ENCODE measurements around the gene TRIM66. TPM values are rescaled to one million over a fixed set of nuclear protein-coding genes. Genes with fewer than 3 reads are reported as not detected.

Gene TRIM66
- total and polyA plus RNA-seq, 2 experiments from 2014 or later = 1.5 TPM

- Histone ChIP-seq H4K20me1 (ENCODE audit: insufficient read depth) (no peaks in the 10 kb centered on the region), H3K4me1 (ENCODE audit: insufficient read depth) (no peaks in the 10 kb centered on the region), H3K4me2 (ENCODE audit: unreplicated experiment) (no peak overlapping the region), H3K9me2 (ENCODE audit: insufficient read depth) (no peaks in the 10 kb centered on the region), H3F3A (ENCODE audit: insufficient read depth) (peaks cover 4% of the 10 kb centered on the region), H3K9ac (no peak overlapping the region), H3K27ac (no peak overlapping the region), H2AFZ (no peak overlapping the region), H3K27me3 (replicated peaks; ENCODE audit: insufficient read depth) (no peaks in the 10 kb centered on the region), H3K4me3 (no peak overlapping the region), H3K79me2 (ENCODE audit: insufficient read depth) (no peaks in the 10 kb centered on the region), H3K9me3 (ENCODE audit: low read depth) (no peaks in the 10 kb centered on the region), H3K36me3 (ENCODE audit: low read depth) (no peaks in the 10 kb centered on the region)
- TF ChIP-seq EZH2phosphoT487 (IDR thresholded peaks at IDR 0.05; ENCODE audit: insufficient read depth, low read depth) (no peak), EZH2 (IDR thresholded peaks at IDR 0.05; ENCODE audit: insufficient read depth, poor library complexity, severe bottlenecking) (no peak)
- WGBS, 2 experiments (ENCODE audit: low coverage in 1 of 2, low lambda C conversion rate in 2 of 2, missing lambda C conversion rate in 2 of 2) = 80 to 86% methylated on average over 2 of the region's 2 CpGs
- in situ Hi-C loops (cut with MboI) = no loop called here
- peak; percentile 56 for DNase-seq
Measured at GRCh38 chr11:8577791-8578581, 104.5 kb downstream of the TRIM66 start.

- no peaks in the 10 kb centered on the region for H4K20me1 ChIP-seq (ENCODE audit: insufficient read depth)
- no peaks in the 10 kb centered on the region for H3K9me3 ChIP-seq (ENCODE audit: low read depth)
- TF ChIP-seq EZH2phosphoT487 (IDR thresholded peaks at IDR 0.05; ENCODE audit: insufficient read depth, low read depth) (no peak), EZH2 (IDR thresholded peaks at IDR 0.05; ENCODE audit: insufficient read depth, poor library complexity, severe bottlenecking) (no peak)
- no peak overlapping the region for H3K4me2 ChIP-seq (ENCODE audit: unreplicated experiment)
- in situ Hi-C loops (cut with MboI) = loop anchor here (25.0 kb wide), 2 partner anchors 337 to 562 kb away; no protein-coding TSS in a partner anchor
- no peak overlapping the region for H3K9ac ChIP-seq
- H3K4me3 ChIP-seq = no peak overlapping the region
- 90 to 93% methylated on average over 1 of the region's 1 CpG for WGBS, 2 experiments (ENCODE audit: low coverage in 1 of 2, low lambda C conversion rate in 2 of 2, missing lambda C conversion rate in 2 of 2)
- H3K27ac ChIP-seq = no peak overlapping the region
- DNase-seq = no peak
- H3K79me2 ChIP-seq (ENCODE audit: insufficient read depth) = no peaks in the 10 kb centered on the region
- H3K4me1 ChIP-seq (ENCODE audit: insufficient read depth) = no peaks in the 10 kb centered on the region
- H3K9me2 ChIP-seq (ENCODE audit: insufficient read depth) = no peaks in the 10 kb centered on the region
- H3K36me3 ChIP-seq (ENCODE audit: low read depth) = no peaks in the 10 kb centered on the region
- peaks cover 4% of the 10 kb centered on the region for H3F3A ChIP-seq (ENCODE audit: insufficient read depth)
- H3K27me3 ChIP-seq (replicated peaks; ENCODE audit: insufficient read depth) = no peaks in the 10 kb centered on the region
- H2AFZ ChIP-seq = no peak overlapping the region
Measured at GRCh38 chr11:8574798-8575197, 107.7 kb downstream of the TRIM66 start.

- Histone ChIP-seq H2AFZ (no peak overlapping the region), H3K4me1 (ENCODE audit: insufficient read depth) (no peaks in the 10 kb centered on the region), H3K36me3 (ENCODE audit: low read depth) (no peaks in the 10 kb centered on the region), H3K27me3 (replicated peaks; ENCODE audit: insufficient read depth) (no peaks in the 10 kb centered on the region), H3K79me2 (ENCODE audit: insufficient read depth) (no peaks in the 10 kb centered on the region), H3K4me2 (ENCODE audit: unreplicated experiment) (no peak overlapping the region), H3K27ac (no peak overlapping the region), H3K9ac (no peak overlapping the region), H3K9me3 (ENCODE audit: low read depth) (no peaks in the 10 kb centered on the region), H3F3A (ENCODE audit: insufficient read depth) (peaks cover 4% of the 10 kb centered on the region), H3K4me3 (no peak overlapping the region), H3K9me2 (ENCODE audit: insufficient read depth) (no peaks in the 10 kb centered on the region), H4K20me1 (ENCODE audit: insufficient read depth) (no peaks in the 10 kb centered on the region)
- DNase-seq = no peak
- 86 to 100% methylated on average over 1 of the region's 1 CpG for WGBS, 2 experiments (ENCODE audit: low coverage in 1 of 2, low lambda C conversion rate in 2 of 2, missing lambda C conversion rate in 2 of 2)
- TF ChIP-seq EZH2 (IDR thresholded peaks at IDR 0.05; ENCODE audit: insufficient read depth, poor library complexity, severe bottlenecking) (no peak), EZH2phosphoT487 (IDR thresholded peaks at IDR 0.05; ENCODE audit: insufficient read depth, low read depth) (no peak)
- in situ Hi-C loops (cut with MboI) = loop anchor here (25.0 kb wide), 2 partner anchors 336 to 561 kb away; no protein-coding TSS in a partner anchor
Measured at GRCh38 chr11:8573777-8574176, 108.7 kb downstream of the TRIM66 start.

- Histone ChIP-seq H3K4me2 (ENCODE audit: unreplicated experiment) (peak overlapping the region; percentile 19), H4K20me1 (ENCODE audit: insufficient read depth) (no peaks in the 10 kb centered on the region), H3K36me3 (ENCODE audit: low read depth) (no peaks in the 10 kb centered on the region), H3K27ac (no peak overlapping the region), H3K79me2 (ENCODE audit: insufficient read depth) (no peaks in the 10 kb centered on the region), H3K9ac (no peak overlapping the region), H3K9me2 (ENCODE audit: insufficient read depth) (no peaks in the 10 kb centered on the region), H3K9me3 (ENCODE audit: low read depth) (no peaks in the 10 kb centered on the region), H3K4me1 (ENCODE audit: insufficient read depth) (peaks cover 9% of the 10 kb centered on the region), H3K27me3 (replicated peaks; ENCODE audit: insufficient read depth) (peaks cover 28% of the 10 kb centered on the region), H2AFZ (no peak overlapping the region), H3K4me3 (no peak overlapping the region), H3F3A (ENCODE audit: insufficient read depth) (peaks cover 7% of the 10 kb centered on the region)
- TF ChIP-seq EZH2phosphoT487 (IDR thresholded peaks at IDR 0.05; ENCODE audit: insufficient read depth, low read depth) (no peak), EZH2 (IDR thresholded peaks at IDR 0.05; ENCODE audit: insufficient read depth, poor library complexity, severe bottlenecking) (no peak)
- 46 to 47% methylated on average over 2 of the region's 2 CpGs for WGBS, 2 experiments (ENCODE audit: low coverage in 1 of 2, low lambda C conversion rate in 2 of 2, missing lambda C conversion rate in 2 of 2)
- DNase-seq = peak; percentile 39
- in situ Hi-C loops (cut with MboI) = loop anchor here (25.0 kb wide), 2 partner anchors 330 to 555 kb away; no protein-coding TSS in a partner anchor
Measured at GRCh38 chr11:8567602-8568198, 114.8 kb downstream of the TRIM66 start.
